Fibroblast of mammary gland (primary cell): Measurements from ENCODE around the gene PTGR3.

Source experiments
- DNase-seq: peaks from one replicate; pipeline ENCODE4 v3.0.0-alpha.2; 2010; ENCODE audit warnings: low read depth
- H3K4me3 ChIP-seq: 2 replicates; pipeline ENCODE4 v1.5.1; 2011; ENCODE audit warnings: low read depth, mild to moderate bottlenecking, low read length, moderate library complexity; ENCODE audit not compliant: control insufficient read depth
- CTCF ChIP-seq: conservative IDR thresholded peaks from 2 replicates; pipeline ENCODE4 v1.5.1; 2011; ENCODE audit warnings: low read depth, low read length, inconsistent platforms; ENCODE audit not compliant: control insufficient read depth, insufficient read depth

PTGR3 gene

GRCh38 chr18:75172299-75173124 lies 36.4 kb downstream of the PTGR3 start:
- H3K4me3 ChIP-seq: no peak overlapping the region
- no peak for TF ChIP-seq CTCF
- DNase-seq: no peak

GRCh38 chr18:75170916-75171315 lies 38.0 kb downstream of the PTGR3 start:
- TF ChIP-seq CTCF: no peak
- no peak overlapping the region for H3K4me3 ChIP-seq
- DNase-seq: no peak

GRCh38 chr18:75170022-75170789 lies 38.7 kb downstream of the PTGR3 start:
- no peak for TF ChIP-seq CTCF
- DNase-seq: no peak
- H3K4me3 ChIP-seq: no peak overlapping the region

- no peak overlapping the region for H3K4me3 ChIP-seq
- TF ChIP-seq CTCF: no peak
- no peak for DNase-seq
Observed at GRCh38 chr18:75169411-75169810, 39.5 kb downstream of the PTGR3 start.

GRCh38 chr18:75168619-75169018 lies 40.3 kb downstream of the PTGR3 start:
- no peak for DNase-seq
- TF ChIP-seq CTCF: no peak
- H3K4me3 ChIP-seq: no peak overlapping the region

GRCh38 chr18:75167759-75168618 lies 41.0 kb downstream of the PTGR3 start:
- no peak overlapping the region for H3K4me3 ChIP-seq
- DNase-seq: no peak
- no peak for TF ChIP-seq CTCF
